Esophagus muscularis mucosa (tissue), 3 donors: Measurements from ENCODE around the gene NDUFB7.
"Not testable (repeated sequence)": the region's sequence is repeated elsewhere in the genome, so short reads cannot be mapped to it uniquely, and the experiment has no call there.

Source experiments
- CTCF ChIP-seq, 3 experiments: fragments of 200-600 bp in 2 of 3; fragments of 450-650 bp in 1 of 3; sonication (generic) in 2 of 3; IDR thresholded peaks; one replicate each; pipeline ENCODE4 v1.5.1; 2017 to 2019; ENCODE audit warnings: antibody characterized with exemption in 3 of 3, mild to moderate bottlenecking in 2 of 3, moderate library complexity in 1 of 3
- POLR2A ChIP-seq: fragments of 450-650 bp; IDR thresholded peaks from one replicate; pipeline ENCODE4 v1.6.1; 2017; ENCODE audit warnings: antibody characterized with exemption, moderate library complexity, mild to moderate bottlenecking, low read depth

GRCh38 chr19:14541979-14542378 is 29.9 kb downstream of the NDUFB7 start:
- not testable (repeated sequence) for TF ChIP-seq POLR2A; CTCF (IDR thresholded peaks at IDR 0.05)
